Natural killer cell (primary cell): Measurements from ENCODE around the gene SNX9. TPM values are rescaled to one million over a fixed set of nuclear protein-coding genes. Genes with fewer than 3 reads are reported as not detected.

Experiments
- ATAC-seq, 3 donors: fragments of 150-1000 bp in 2 of 3; fragments of 200-7000 bp in 1 of 3; cut with Tn5 transposase; 1 replicate in 1 of 3; 2 replicates in 2 of 3; pipeline ENCODE4 v1.10.0; 2021; ENCODE audit warnings: mild to moderate bottlenecking in 2 of 3, moderate library complexity in 2 of 3
- DNase-seq, 2 donors: peaks; one replicate each; pipeline versions ENCODE4 v3.0.0 to v3.0.0-alpha.2; 2013 to 2021; ENCODE audit warnings: mixed read lengths in 1 of 2
- H3K27ac ChIP-seq: one replicate; pipeline ENCODE4 v1.5.1; 2013; ENCODE audit warnings: mild to moderate bottlenecking, low read length
- H3K27me3 ChIP-seq: one replicate; pipeline ENCODE4 v1.6.1; 2013; ENCODE audit warnings: low read length; ENCODE audit not compliant: control insufficient read depth, insufficient read depth
- H3K36me3 ChIP-seq: one replicate; pipeline ENCODE4 v1.6.1; 2013; ENCODE audit warnings: low read length; ENCODE audit not compliant: control insufficient read depth, insufficient read depth
- H3K4me1 ChIP-seq: one replicate; pipeline ENCODE4 v1.6.1; 2013; ENCODE audit warnings: low read length; ENCODE audit not compliant: control insufficient read depth, insufficient read depth
- H3K4me3 ChIP-seq: one replicate; pipeline ENCODE4 v1.5.1; 2013; ENCODE audit warnings: low read length
- H3K9me3 ChIP-seq: one replicate; pipeline ENCODE4 v1.6.1; 2013; ENCODE audit warnings: low read length; ENCODE audit not compliant: control insufficient read depth, insufficient read depth
- H3K27ac Mint-ChIP-seq, 2 donors: one replicate each; pipeline ENCODE4 v1.8.0; 2022; ENCODE audit warnings: mild to moderate bottlenecking in 2 of 2, mixed read lengths in 2 of 2, moderate library complexity in 1 of 2
- H3K27me3 Mint-ChIP-seq, 2 donors: one replicate each; pipeline ENCODE4 v1.8.0; 2022; ENCODE audit warnings: low read depth in 2 of 2, mixed read lengths in 2 of 2
- H3K36me3 Mint-ChIP-seq: one replicate; pipeline ENCODE4 v1.8.0; 2022; ENCODE audit warnings: mixed read lengths
- H3K4me1 Mint-ChIP-seq, 2 donors: one replicate each; pipeline ENCODE4 v1.8.0; 2022; ENCODE audit warnings: mixed read lengths in 2 of 2
- H3K4me3 Mint-ChIP-seq: one replicate; pipeline ENCODE4 v1.8.0; 2022; ENCODE audit warnings: mild to moderate bottlenecking, moderate library complexity, mixed read lengths
- H3K9me3 Mint-ChIP-seq, 2 donors: one replicate each; pipeline ENCODE4 v1.8.0; 2022; ENCODE audit warnings: mixed read lengths in 2 of 2
- WGBS: methylation state at CpG from one replicate; pipeline ENCODE4 v1.1.7; 2013; ENCODE audit warnings: missing lambda C conversion rate; ENCODE audit not compliant: insufficient coverage; 5-methylcytosine and 5-hydroxymethylcytosine counted together
- intact Hi-C: fragments of 100-400 bp; cut with micrococcal nuclease; formaldehyde crosslinking; loops from one replicate; pipeline ENCODE4 v1.14.2; 2022
- total RNA-seq, 4 donors: library from RNA; stranded (reverse); fragments of 120-200 nt in 1 of 4; gene quantifications; one replicate each; pipeline versions ENCODE4 v1.2.3 to v1.2.4, GENCODE V29; 2013 to 2022
- TF ChIP-seq, protein P1 (sequence below): fragments of 200-600 bp; IDR thresholded peaks from one replicate; pipeline ENCODE4 v1.8.0; 2022; ENCODE audit warnings: antibody characterized with exemption

Gene SNX9
- total RNA-seq, 3 donors from 2014 or later (not counting 1 experiment from before 2014, with no cell fraction given): 6.0 to 9.7 (median 7.3) TPM

DNA sequence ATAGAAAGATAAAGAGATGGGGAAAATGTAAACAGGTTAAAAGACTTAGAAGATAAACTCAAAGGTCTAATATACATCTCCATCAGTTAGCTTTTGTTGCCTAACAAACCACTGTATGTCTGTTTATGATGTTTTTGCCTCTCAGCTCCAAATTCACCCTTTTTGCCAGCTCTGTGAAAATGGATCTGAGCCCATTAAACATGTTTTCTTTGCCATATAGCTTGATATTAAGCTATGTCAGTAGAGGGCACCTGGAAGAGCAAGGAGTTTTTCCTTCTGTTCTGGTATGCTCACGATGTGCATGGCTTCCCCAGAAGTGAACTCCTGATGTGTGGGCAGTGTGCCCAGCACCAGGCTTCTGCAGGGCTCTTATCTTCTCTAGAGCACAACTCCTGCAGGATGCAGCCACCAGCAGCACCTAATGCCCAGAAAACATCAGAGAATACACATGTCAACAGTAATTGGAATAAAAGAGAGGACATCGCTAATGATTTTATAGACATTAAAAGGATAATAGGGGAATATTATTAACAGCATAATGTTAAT lies 14.6 kb upstream of the SNX9 start:
- no peak overlapping the region for H3K27ac Mint-ChIP-seq
- TF ChIP-seq, protein P1, sequence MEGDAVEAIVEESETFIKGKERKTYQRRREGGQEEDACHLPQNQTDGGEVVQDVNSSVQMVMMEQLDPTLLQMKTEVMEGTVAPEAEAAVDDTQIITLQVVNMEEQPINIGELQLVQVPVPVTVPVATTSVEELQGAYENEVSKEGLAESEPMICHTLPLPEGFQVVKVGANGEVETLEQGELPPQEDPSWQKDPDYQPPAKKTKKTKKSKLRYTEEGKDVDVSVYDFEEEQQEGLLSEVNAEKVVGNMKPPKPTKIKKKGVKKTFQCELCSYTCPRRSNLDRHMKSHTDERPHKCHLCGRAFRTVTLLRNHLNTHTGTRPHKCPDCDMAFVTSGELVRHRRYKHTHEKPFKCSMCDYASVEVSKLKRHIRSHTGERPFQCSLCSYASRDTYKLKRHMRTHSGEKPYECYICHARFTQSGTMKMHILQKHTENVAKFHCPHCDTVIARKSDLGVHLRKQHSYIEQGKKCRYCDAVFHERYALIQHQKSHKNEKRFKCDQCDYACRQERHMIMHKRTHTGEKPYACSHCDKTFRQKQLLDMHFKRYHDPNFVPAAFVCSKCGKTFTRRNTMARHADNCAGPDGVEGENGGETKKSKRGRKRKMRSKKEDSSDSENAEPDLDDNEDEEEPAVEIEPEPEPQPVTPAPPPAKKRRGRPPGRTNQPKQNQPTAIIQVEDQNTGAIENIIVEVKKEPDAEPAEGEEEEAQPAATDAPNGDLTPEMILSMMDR: no peak
- H3K36me3 ChIP-seq: no peaks in the 10 kb centered on the region
- H3K4me3 ChIP-seq: no peak overlapping the region
- H3K36me3 Mint-ChIP-seq: peaks cover 8% of the 10 kb centered on the region
- ATAC-seq (no peak), DNase-seq (no peak)
- H3K4me1 ChIP-seq: no peaks in the 10 kb centered on the region
- intact Hi-C loops: no loop called here
- H3K27ac ChIP-seq: no peak overlapping the region
- no peaks in the 10 kb centered on the region for H3K4me1 Mint-ChIP-seq
- no peaks in the 10 kb centered on the region for H3K27me3 ChIP-seq
- H3K27me3 Mint-ChIP-seq: peaks cover 13 to 44% of the 10 kb centered on the region in 2 donors
- H3K9me3 ChIP-seq: peaks cover 4% of the 10 kb centered on the region
- no peaks in the 10 kb centered on the region for H3K9me3 Mint-ChIP-seq
- 92% methylated on average over 1 of the region's 2 CpGs for WGBS
- no peak overlapping the region for H3K4me3 Mint-ChIP-seq

GRCh38 chr6:157809613-157810012 lies 13.4 kb upstream of the SNX9 start:
- WGBS: 100% methylated on average over 1 of the region's 1 CpG
- no peak overlapping the region for H3K27ac Mint-ChIP-seq
- H3K9me3 Mint-ChIP-seq: no peaks in the 10 kb centered on the region
- intact Hi-C loops: no loop called here
- ATAC-seq (no peak), DNase-seq (no peak)
- no peaks in the 10 kb centered on the region for H3K36me3 ChIP-seq
- peaks cover 4% of the 10 kb centered on the region for H3K9me3 ChIP-seq
- no peaks in the 10 kb centered on the region for H3K27me3 ChIP-seq
- TF ChIP-seq, protein P1: no peak
- H3K4me3 ChIP-seq: no peak overlapping the region
- H3K4me1 Mint-ChIP-seq: no peaks in the 10 kb centered on the region
- H3K4me1 ChIP-seq: no peaks in the 10 kb centered on the region
- no peak overlapping the region for H3K4me3 Mint-ChIP-seq
- peaks cover 13 to 48% of the 10 kb centered on the region in 2 donors for H3K27me3 Mint-ChIP-seq
- H3K27ac ChIP-seq: no peak overlapping the region
- peaks cover 8% of the 10 kb centered on the region for H3K36me3 Mint-ChIP-seq

DNA sequence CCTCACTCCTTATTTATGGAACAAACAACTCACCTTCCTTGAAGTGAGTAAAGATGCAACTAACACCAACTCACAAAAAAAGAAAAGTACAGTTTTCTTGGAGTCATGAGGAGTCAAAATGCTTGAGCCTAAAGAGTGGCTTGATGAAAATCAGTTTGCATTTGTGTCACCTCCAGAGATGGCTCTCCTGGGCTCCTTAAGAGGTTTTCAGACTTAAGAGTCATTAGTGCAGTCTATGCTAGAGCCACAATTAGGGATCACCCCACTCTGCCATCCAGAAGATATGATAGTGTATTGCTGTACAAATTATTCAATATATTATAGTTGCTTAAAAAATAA lies 11.9 kb upstream of the SNX9 start:
- peaks cover 4% of the 10 kb centered on the region for H3K9me3 ChIP-seq
- Mint-ChIP-seq H3K9me3 (no peaks in the 10 kb centered on the region), H3K27me3 (peaks cover 10 to 42% of the 10 kb centered on the region in 2 donors), H3K4me1 (no peaks in the 10 kb centered on the region), H3K4me3 (no peak overlapping the region), H3K36me3 (peaks cover 8% of the 10 kb centered on the region), H3K27ac (no peak overlapping the region)
- ATAC-seq: no peak
- no peak for DNase-seq
- H3K36me3 ChIP-seq: no peaks in the 10 kb centered on the region
- TF ChIP-seq, protein P1: no peak
- intact Hi-C loops: no loop called here
- H3K4me1 ChIP-seq: peaks cover 4% of the 10 kb centered on the region
- no peak overlapping the region for H3K4me3 ChIP-seq
- no peak overlapping the region for H3K27ac ChIP-seq
- no peaks in the 10 kb centered on the region for H3K27me3 ChIP-seq

DNA sequence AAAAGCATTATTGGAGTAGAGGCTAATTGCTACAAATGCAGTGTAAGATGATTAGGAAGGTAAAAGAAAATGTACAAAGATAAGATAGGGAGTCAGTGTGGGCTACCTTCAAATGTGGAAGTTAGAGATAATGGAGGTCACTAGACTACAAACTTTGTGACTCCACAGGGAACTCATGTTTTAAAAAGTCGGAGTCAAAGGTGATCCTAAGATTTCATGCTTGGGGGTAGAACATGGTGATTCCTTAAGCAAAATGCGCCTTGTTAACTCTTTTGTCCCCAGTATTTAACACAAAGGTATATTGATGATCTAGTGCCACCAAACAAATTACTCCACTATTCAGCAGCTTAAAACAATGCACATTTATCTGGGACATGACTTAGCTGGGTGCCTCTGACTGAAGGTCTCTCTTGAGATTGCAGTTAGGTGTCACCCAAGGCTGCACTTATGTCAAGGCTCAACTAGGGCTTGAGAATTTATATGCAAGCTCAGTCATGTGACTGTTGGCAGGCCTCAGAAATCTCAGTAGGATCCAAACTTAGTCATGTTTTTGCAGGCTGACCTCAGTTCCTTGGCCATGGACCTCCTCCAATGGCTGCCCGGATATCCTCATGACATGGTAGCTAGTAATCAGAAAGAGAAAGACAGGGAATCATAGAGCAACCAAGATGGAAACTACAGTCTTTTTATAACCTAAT lies 11.4 kb upstream of the SNX9 start:
- H3K9me3 ChIP-seq: peaks cover 4% of the 10 kb centered on the region
- DNase-seq: no peak
- Mint-ChIP-seq H3K4me3 (no peak overlapping the region), H3K27me3 (peaks cover 13 to 47% of the 10 kb centered on the region in 2 donors), H3K9me3 (no peaks in the 10 kb centered on the region), H3K27ac (no peak overlapping the region), H3K4me1 (no peaks in the 10 kb centered on the region), H3K36me3 (peaks cover 8% of the 10 kb centered on the region)
- no peak overlapping the region for H3K4me3 ChIP-seq
- WGBS: 96% methylated on average over 2 of the region's 3 CpGs
- no peaks in the 10 kb centered on the region for H3K27me3 ChIP-seq
- H3K27ac ChIP-seq: no peak overlapping the region
- TF ChIP-seq, protein P1: no peak
- no peak for ATAC-seq
- intact Hi-C loops: no loop called here
- no peaks in the 10 kb centered on the region for H3K36me3 ChIP-seq
- peaks cover 4% of the 10 kb centered on the region for H3K4me1 ChIP-seq
